GM23338 (cell line): Measurements from ENCODE around the gene PRR29. TPM values are rescaled to one million over a fixed set of nuclear protein-coding genes. Genes with fewer than 3 reads are reported as not detected.

Source experiments
- ATAC-seq: fragments of 200-7000 bp; cut with Tn5 transposase; 3 replicates; pipeline ENCODE4 v1.9.1; 2020
- DNase-seq: peaks from one replicate; pipeline ENCODE4 v3.0.0-alpha.2; 2015; ENCODE audit warnings: low spot score
- H2AFZ ChIP-seq: fragments of 200-600 bp; sonication (generic); 2 replicates; pipeline ENCODE4 v1.8.0; 2016; ENCODE audit warnings: antibody characterized with exemption, mild to moderate bottlenecking, moderate library complexity
- H3F3A ChIP-seq: fragments of 200-600 bp; sonication (generic); replicated peaks from 2 replicates; pipeline ENCODE4 v1.8.0; 2017; ENCODE audit warnings: antibody characterized with exemption, mixed run types, low read depth
- H3K27ac ChIP-seq: fragments of 200-600 bp; sonication (generic); 2 replicates; pipeline ENCODE4 v1.6.1; 2016; ENCODE audit warnings: low read depth
- H3K27me3 ChIP-seq: fragments of 200-600 bp; sonication (generic); 2 replicates; pipeline ENCODE4 v1.8.0; 2016; ENCODE audit warnings: mild to moderate bottlenecking, mixed run types, moderate library complexity; ENCODE audit not compliant: insufficient read depth
- H3K36me3 ChIP-seq: fragments of 200-600 bp; sonication (generic); 2 replicates; pipeline ENCODE4 v1.8.0; 2016; ENCODE audit warnings: mild to moderate bottlenecking; ENCODE audit not compliant: insufficient read depth
- H3K4me1 ChIP-seq: fragments of 200-600 bp; sonication (generic); 2 replicates; pipeline ENCODE4 v1.8.0; 2016; ENCODE audit warnings: mild to moderate bottlenecking, moderate library complexity; ENCODE audit not compliant: insufficient read depth
- H3K4me2 ChIP-seq: fragments of 200-600 bp; sonication (generic); 2 replicates; pipeline ENCODE4 v1.7.1; 2017; ENCODE audit warnings: mixed run types
- H3K4me3 ChIP-seq: fragments of 200-600 bp; sonication (generic); 2 replicates; pipeline ENCODE4 v1.6.1; 2016; ENCODE audit warnings: mixed run types
- H3K79me2 ChIP-seq: fragments of 200-600 bp; sonication (generic); replicated peaks from 2 replicates; pipeline ENCODE4 v1.8.0; 2017; ENCODE audit warnings: mild to moderate bottlenecking; ENCODE audit not compliant: insufficient read depth
- H3K9me2 ChIP-seq: fragments of 200-600 bp; sonication (generic); 2 replicates; pipeline ENCODE4 v1.8.0; 2017; ENCODE audit not compliant: insufficient read depth
- H4K20me1 ChIP-seq: fragments of 200-600 bp; sonication (generic); replicated peaks from 2 replicates; pipeline ENCODE4 v1.8.0; 2017; ENCODE audit warnings: mild to moderate bottlenecking; ENCODE audit not compliant: insufficient read depth
- H3K27ac Mint-ChIP-seq: 2 replicates; pipeline ENCODE4 v1.8.0; 2020; ENCODE audit warnings: inconsistent platforms, mild to moderate bottlenecking, moderate library complexity, mixed read lengths
- H3K27me3 Mint-ChIP-seq: 3 replicates; pipeline ENCODE4 v1.8.0; 2022; ENCODE audit warnings: low read depth, mild to moderate bottlenecking, moderate library complexity, mixed read lengths, inconsistent platforms; ENCODE audit not compliant: insufficient read depth, poor library complexity
- H3K36me3 Mint-ChIP-seq: 3 replicates; pipeline ENCODE4 v1.8.0; 2021; ENCODE audit warnings: low read depth, mild to moderate bottlenecking, inconsistent platforms, moderate library complexity, mixed read lengths
- H3K4me1 Mint-ChIP-seq: 3 replicates; pipeline ENCODE4 v1.8.0; 2020; ENCODE audit warnings: mild to moderate bottlenecking, inconsistent platforms, mixed read lengths
- H3K4me3 Mint-ChIP-seq: 3 replicates; pipeline ENCODE4 v1.8.0; 2021; ENCODE audit warnings: moderate library complexity, mild to moderate bottlenecking, inconsistent platforms, mixed read lengths
- H3K9me3 Mint-ChIP-seq: 3 replicates; pipeline ENCODE4 v1.8.0; 2020; ENCODE audit warnings: moderate library complexity, mild to moderate bottlenecking, inconsistent platforms, mixed read lengths
- CREB1 ChIP-seq: fragments of 250-450 bp; sonication (Bioruptor Pico); IDR thresholded peaks from 2 replicates; pipeline ENCODE4 v1.5.0; 2020; ENCODE audit warnings: low read depth, mild to moderate bottlenecking, moderate library complexity
- EZH2 ChIP-seq: fragments of 200-600 bp; sonication (generic); IDR thresholded peaks from one replicate; pipeline ENCODE4 v1.8.0; 2017; ENCODE audit warnings: antibody characterized with exemption, mild to moderate bottlenecking, low read depth; ENCODE audit not compliant: unreplicated experiment
- JUNB ChIP-seq: IDR thresholded peaks from one replicate; pipeline ENCODE4 v1.6.1; 2016; ENCODE audit warnings: antibody characterized with exemption; ENCODE audit not compliant: unreplicated experiment
- NANOG ChIP-seq: IDR thresholded peaks from 2 replicates; pipeline ENCODE4 v1.6.1; 2016; ENCODE audit warnings: antibody characterized with exemption, borderline replicate concordance
- REST ChIP-seq: IDR thresholded peaks from one replicate; pipeline ENCODE4 v1.6.1; 2018; ENCODE audit warnings: antibody characterized with exemption; ENCODE audit not compliant: unreplicated experiment
- ZNF331 ChIP-seq: fragments of 250-450 bp; sonication (Bioruptor Pico); IDR thresholded peaks from 2 replicates; pipeline ENCODE4 v1.5.0; 2020; ENCODE audit warnings: low read depth, mild to moderate bottlenecking, moderate library complexity
- polyA plus RNA-seq: library from polyadenylated mRNA; unstranded; fragments of >200 nt; fragmentation: Nextera tagmentation; extraction: Ambion mirVana; gene quantifications from 2 replicates; pipeline ENCODE4 v1.2.1, GENCODE V29; 2016
- total RNA-seq: library from RNA; depleted of rRNA; stranded (reverse); fragments of >200 nt; shearing (Covaris generic); gene quantifications from 2 replicates; pipeline ENCODE4 v1.2.3, GENCODE V29; 2014
- TF ChIP-seq, protein P1 (sequence below): fragments of 250-450 bp; sonication (Bioruptor Pico); IDR thresholded peaks from 2 replicates; pipeline ENCODE4 v1.5.0; 2020; ENCODE audit warnings: mild to moderate bottlenecking, moderate library complexity
- TF ChIP-seq, protein P2 (sequence below), 2 experiments: fragments of 200-600 bp in 1 of 2; sonication (generic) in 1 of 2; conservative IDR thresholded peaks; 2 replicates each; pipeline versions ENCODE4 v1.5.1 to v1.6.1; 2016 to 2017; ENCODE audit warnings: antibody characterized with exemption in 2 of 2, low read depth in 2 of 2, mild to moderate bottlenecking in 2 of 2, moderate library complexity in 1 of 2

PRR29 gene
- total and polyA plus RNA-seq, 2 experiments from 2014 or later, result 0.24 to 1.3 TPM

GRCh38 chr17:64022611-64023063 is 24.5 kb downstream of the PRR29 start (continued):
- TF ChIP-seq, protein P1, sequence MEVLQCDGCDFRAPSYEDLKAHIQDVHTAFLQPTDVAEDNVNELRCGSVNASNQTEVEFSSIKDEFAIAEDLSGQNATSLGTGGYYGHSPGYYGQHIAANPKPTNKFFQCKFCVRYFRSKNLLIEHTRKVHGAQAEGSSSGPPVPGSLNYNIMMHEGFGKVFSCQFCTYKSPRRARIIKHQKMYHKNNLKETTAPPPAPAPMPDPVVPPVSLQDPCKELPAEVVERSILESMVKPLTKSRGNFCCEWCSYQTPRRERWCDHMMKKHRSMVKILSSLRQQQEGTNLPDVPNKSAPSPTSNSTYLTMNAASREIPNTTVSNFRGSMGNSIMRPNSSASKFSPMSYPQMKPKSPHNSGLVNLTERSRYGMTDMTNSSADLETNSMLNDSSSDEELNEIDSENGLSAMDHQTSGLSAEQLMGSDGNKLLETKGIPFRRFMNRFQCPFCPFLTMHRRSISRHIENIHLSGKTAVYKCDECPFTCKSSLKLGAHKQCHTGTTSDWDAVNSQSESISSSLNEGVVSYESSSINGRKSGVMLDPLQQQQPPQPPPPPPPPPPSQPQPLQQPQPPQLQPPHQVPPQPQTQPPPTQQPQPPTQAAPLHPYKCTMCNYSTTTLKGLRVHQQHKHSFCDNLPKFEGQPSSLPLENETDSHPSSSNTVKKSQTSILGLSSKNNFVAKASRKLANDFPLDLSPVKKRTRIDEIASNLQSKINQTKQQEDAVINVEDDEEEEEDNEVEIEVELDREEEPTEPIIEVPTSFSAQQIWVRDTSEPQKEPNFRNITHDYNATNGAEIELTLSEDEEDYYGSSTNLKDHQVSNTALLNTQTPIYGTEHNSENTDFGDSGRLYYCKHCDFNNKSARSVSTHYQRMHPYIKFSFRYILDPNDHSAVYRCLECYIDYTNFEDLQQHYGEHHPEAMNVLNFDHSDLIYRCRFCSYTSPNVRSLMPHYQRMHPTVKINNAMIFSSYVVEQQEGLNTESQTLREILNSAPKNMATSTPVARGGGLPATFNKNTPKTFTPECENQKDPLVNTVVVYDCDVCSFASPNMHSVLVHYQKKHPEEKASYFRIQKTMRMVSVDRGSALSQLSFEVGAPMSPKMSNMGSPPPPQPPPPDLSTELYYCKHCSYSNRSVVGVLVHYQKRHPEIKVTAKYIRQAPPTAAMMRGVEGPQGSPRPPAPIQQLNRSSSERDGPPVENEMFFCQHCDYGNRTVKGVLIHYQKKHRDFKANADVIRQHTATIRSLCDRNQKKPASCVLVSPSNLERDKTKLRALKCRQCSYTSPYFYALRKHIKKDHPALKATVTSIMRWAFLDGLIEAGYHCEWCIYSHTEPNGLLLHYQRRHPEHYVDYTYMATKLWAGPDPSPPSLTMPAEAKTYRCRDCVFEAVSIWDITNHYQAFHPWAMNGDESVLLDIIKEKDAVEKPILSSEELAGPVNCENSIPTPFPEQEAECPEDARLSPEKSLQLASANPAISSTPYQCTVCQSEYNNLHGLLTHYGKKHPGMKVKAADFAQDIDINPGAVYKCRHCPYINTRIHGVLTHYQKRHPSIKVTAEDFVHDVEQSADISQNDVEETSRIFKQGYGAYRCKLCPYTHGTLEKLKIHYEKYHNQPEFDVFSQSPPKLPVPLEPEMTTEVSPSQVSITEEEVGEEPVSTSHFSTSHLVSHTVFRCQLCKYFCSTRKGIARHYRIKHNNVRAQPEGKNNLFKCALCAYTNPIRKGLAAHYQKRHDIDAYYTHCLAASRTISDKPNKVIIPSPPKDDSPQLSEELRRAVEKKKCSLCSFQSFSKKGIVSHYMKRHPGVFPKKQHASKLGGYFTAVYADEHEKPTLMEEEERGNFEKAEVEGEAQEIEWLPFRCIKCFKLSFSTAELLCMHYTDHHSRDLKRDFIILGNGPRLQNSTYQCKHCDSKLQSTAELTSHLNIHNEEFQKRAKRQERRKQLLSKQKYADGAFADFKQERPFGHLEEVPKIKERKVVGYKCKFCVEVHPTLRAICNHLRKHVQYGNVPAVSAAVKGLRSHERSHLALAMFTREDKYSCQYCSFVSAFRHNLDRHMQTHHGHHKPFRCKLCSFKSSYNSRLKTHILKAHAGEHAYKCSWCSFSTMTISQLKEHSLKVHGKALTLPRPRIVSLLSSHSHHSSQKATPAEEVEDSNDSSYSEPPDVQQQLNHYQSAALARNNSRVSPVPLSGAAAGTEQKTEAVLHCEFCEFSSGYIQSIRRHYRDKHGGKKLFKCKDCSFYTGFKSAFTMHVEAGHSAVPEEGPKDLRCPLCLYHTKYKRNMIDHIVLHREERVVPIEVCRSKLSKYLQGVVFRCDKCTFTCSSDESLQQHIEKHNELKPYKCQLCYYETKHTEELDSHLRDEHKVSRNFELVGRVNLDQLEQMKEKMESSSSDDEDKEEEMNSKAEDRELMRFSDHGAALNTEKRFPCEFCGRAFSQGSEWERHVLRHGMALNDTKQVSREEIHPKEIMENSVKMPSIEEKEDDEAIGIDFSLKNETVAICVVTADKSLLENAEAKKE (CRISPR knock-in tag), result no peak
- TF ChIP-seq ZNF331 (CRISPR knock-in tag), result no peak
- TF ChIP-seq, protein P2, sequence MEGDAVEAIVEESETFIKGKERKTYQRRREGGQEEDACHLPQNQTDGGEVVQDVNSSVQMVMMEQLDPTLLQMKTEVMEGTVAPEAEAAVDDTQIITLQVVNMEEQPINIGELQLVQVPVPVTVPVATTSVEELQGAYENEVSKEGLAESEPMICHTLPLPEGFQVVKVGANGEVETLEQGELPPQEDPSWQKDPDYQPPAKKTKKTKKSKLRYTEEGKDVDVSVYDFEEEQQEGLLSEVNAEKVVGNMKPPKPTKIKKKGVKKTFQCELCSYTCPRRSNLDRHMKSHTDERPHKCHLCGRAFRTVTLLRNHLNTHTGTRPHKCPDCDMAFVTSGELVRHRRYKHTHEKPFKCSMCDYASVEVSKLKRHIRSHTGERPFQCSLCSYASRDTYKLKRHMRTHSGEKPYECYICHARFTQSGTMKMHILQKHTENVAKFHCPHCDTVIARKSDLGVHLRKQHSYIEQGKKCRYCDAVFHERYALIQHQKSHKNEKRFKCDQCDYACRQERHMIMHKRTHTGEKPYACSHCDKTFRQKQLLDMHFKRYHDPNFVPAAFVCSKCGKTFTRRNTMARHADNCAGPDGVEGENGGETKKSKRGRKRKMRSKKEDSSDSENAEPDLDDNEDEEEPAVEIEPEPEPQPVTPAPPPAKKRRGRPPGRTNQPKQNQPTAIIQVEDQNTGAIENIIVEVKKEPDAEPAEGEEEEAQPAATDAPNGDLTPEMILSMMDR (conservative IDR thresholded peaks at IDR 0.05; ENCODE audit: low read depth in 2 of 2), result no peak
- no peak for TF ChIP-seq CREB1
- TF ChIP-seq EZH2, result no peak

DNA sequence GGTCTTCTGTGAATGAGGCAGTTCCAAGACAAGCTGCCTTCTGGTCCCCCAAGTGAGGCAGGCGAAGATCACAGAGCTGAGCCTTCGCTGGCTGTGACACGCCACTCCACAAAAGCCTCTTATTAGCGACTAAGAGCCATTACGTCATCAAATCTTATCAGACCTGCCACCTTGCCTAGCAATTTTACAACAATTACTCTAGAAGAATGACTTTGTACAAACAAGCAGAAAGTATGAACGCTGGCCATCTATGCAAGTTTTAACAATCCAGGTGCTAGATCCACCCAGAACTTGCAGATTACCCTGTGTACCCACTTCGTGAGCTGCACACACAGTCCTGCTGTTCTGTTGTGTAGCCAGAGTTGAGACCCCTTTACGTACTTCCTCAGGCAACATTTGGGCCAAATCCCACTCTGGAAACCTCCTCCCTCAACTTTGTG is 26.1 kb downstream of the PRR29 start:
- no peak overlapping the region for H3K27ac ChIP-seq
- H2AFZ ChIP-seq, result no peak overlapping the region
- H3K79me2 ChIP-seq, result no peaks in the 10 kb centered on the region
- ATAC-seq (no peak), DNase-seq (no peak)
- H3K9me3 Mint-ChIP-seq, result no peaks in the 10 kb centered on the region; the same call in 2 of the 3 replicates
- H3K36me3 Mint-ChIP-seq, result no peaks in the 10 kb centered on the region
- no peaks in the 10 kb centered on the region for H4K20me1 ChIP-seq
- H3K36me3 ChIP-seq, result no peaks in the 10 kb centered on the region
- H3K4me3 ChIP-seq, result no peak overlapping the region
- 0 out of 2 replicates have a peak, but pooled peaks cover 4% of the 10 kb centered on the region for H3K27me3 ChIP-seq
- H3K4me2 ChIP-seq, result no peak overlapping the region
- peaks cover 8% of the 10 kb centered on the region for H3K4me1 Mint-ChIP-seq
- no peaks in the 10 kb centered on the region for H3K4me1 ChIP-seq
- no peak overlapping the region for H3K4me3 Mint-ChIP-seq
- no peaks in the 10 kb centered on the region for H3K9me2 ChIP-seq
- H3F3A ChIP-seq, result no peaks in the 10 kb centered on the region
- no peak overlapping the region for H3K27ac Mint-ChIP-seq
- peaks cover 15% of the 10 kb centered on the region for H3K27me3 Mint-ChIP-seq
- TF ChIP-seq JUNB (no peak), REST (no peak), NANOG (no peak), CREB1 (no peak)
- TF ChIP-seq, protein P2 (conservative IDR thresholded peaks at IDR 0.05; ENCODE audit: low read depth in 2 of 2), result no peak
